GM23338 (cell line): Measurements from ENCODE around the gene C10orf71. TPM values are rescaled to one million over a fixed set of nuclear protein-coding genes. Genes with fewer than 3 reads are reported as not detected.

Experiments used
- ATAC-seq: fragments of 200-7000 bp; cut with Tn5 transposase; 3 replicates; pipeline ENCODE4 v1.9.1; 2020
- DNase-seq: peaks from one replicate; pipeline ENCODE4 v3.0.0-alpha.2; 2015; ENCODE audit warnings: low spot score
- H2AFZ ChIP-seq: fragments of 200-600 bp; sonication (generic); 2 replicates; pipeline ENCODE4 v1.8.0; 2016; ENCODE audit warnings: antibody characterized with exemption, mild to moderate bottlenecking, moderate library complexity
- H3F3A ChIP-seq: fragments of 200-600 bp; sonication (generic); replicated peaks from 2 replicates; pipeline ENCODE4 v1.8.0; 2017; ENCODE audit warnings: antibody characterized with exemption, mixed run types, low read depth
- H3K27ac ChIP-seq: fragments of 200-600 bp; sonication (generic); 2 replicates; pipeline ENCODE4 v1.6.1; 2016; ENCODE audit warnings: low read depth
- H3K27me3 ChIP-seq: fragments of 200-600 bp; sonication (generic); 2 replicates; pipeline ENCODE4 v1.8.0; 2016; ENCODE audit warnings: mild to moderate bottlenecking, mixed run types, moderate library complexity; ENCODE audit not compliant: insufficient read depth
- H3K36me3 ChIP-seq: fragments of 200-600 bp; sonication (generic); 2 replicates; pipeline ENCODE4 v1.8.0; 2016; ENCODE audit warnings: mild to moderate bottlenecking; ENCODE audit not compliant: insufficient read depth
- H3K4me1 ChIP-seq: fragments of 200-600 bp; sonication (generic); 2 replicates; pipeline ENCODE4 v1.8.0; 2016; ENCODE audit warnings: mild to moderate bottlenecking, moderate library complexity; ENCODE audit not compliant: insufficient read depth
- H3K4me2 ChIP-seq: fragments of 200-600 bp; sonication (generic); 2 replicates; pipeline ENCODE4 v1.7.1; 2017; ENCODE audit warnings: mixed run types
- H3K4me3 ChIP-seq: fragments of 200-600 bp; sonication (generic); 2 replicates; pipeline ENCODE4 v1.6.1; 2016; ENCODE audit warnings: mixed run types
- H3K79me2 ChIP-seq: fragments of 200-600 bp; sonication (generic); replicated peaks from 2 replicates; pipeline ENCODE4 v1.8.0; 2017; ENCODE audit warnings: mild to moderate bottlenecking; ENCODE audit not compliant: insufficient read depth
- H3K9me2 ChIP-seq: fragments of 200-600 bp; sonication (generic); 2 replicates; pipeline ENCODE4 v1.8.0; 2017; ENCODE audit not compliant: insufficient read depth
- H4K20me1 ChIP-seq: fragments of 200-600 bp; sonication (generic); replicated peaks from 2 replicates; pipeline ENCODE4 v1.8.0; 2017; ENCODE audit warnings: mild to moderate bottlenecking; ENCODE audit not compliant: insufficient read depth
- H3K27ac Mint-ChIP-seq: 2 replicates; pipeline ENCODE4 v1.8.0; 2020; ENCODE audit warnings: inconsistent platforms, mild to moderate bottlenecking, moderate library complexity, mixed read lengths
- H3K27me3 Mint-ChIP-seq: 3 replicates; pipeline ENCODE4 v1.8.0; 2022; ENCODE audit warnings: low read depth, mild to moderate bottlenecking, moderate library complexity, mixed read lengths, inconsistent platforms; ENCODE audit not compliant: insufficient read depth, poor library complexity
- H3K36me3 Mint-ChIP-seq: 3 replicates; pipeline ENCODE4 v1.8.0; 2021; ENCODE audit warnings: low read depth, mild to moderate bottlenecking, inconsistent platforms, moderate library complexity, mixed read lengths
- H3K4me1 Mint-ChIP-seq: 3 replicates; pipeline ENCODE4 v1.8.0; 2020; ENCODE audit warnings: mild to moderate bottlenecking, inconsistent platforms, mixed read lengths
- H3K4me3 Mint-ChIP-seq: 3 replicates; pipeline ENCODE4 v1.8.0; 2021; ENCODE audit warnings: moderate library complexity, mild to moderate bottlenecking, inconsistent platforms, mixed read lengths
- H3K9me3 Mint-ChIP-seq: 3 replicates; pipeline ENCODE4 v1.8.0; 2020; ENCODE audit warnings: moderate library complexity, mild to moderate bottlenecking, inconsistent platforms, mixed read lengths
- CREB1 ChIP-seq: fragments of 250-450 bp; sonication (Bioruptor Pico); IDR thresholded peaks from 2 replicates; pipeline ENCODE4 v1.5.0; 2020; ENCODE audit warnings: low read depth, mild to moderate bottlenecking, moderate library complexity
- EZH2phosphoT487 ChIP-seq: fragments of 200-600 bp; sonication (generic); IDR thresholded peaks from one replicate; pipeline ENCODE4 v1.8.1; 2018; ENCODE audit warnings: antibody characterized with exemption; ENCODE audit not compliant: unreplicated experiment
- JUNB ChIP-seq: IDR thresholded peaks from one replicate; pipeline ENCODE4 v1.6.1; 2016; ENCODE audit warnings: antibody characterized with exemption; ENCODE audit not compliant: unreplicated experiment
- NANOG ChIP-seq: IDR thresholded peaks from 2 replicates; pipeline ENCODE4 v1.6.1; 2016; ENCODE audit warnings: antibody characterized with exemption, borderline replicate concordance
- POLR2AphosphoS5 ChIP-seq: IDR thresholded peaks from 2 replicates; pipeline ENCODE4 v1.6.1; 2016; ENCODE audit warnings: antibody characterized with exemption, low read depth
- STAT1 ChIP-seq: IDR thresholded peaks from one replicate; pipeline ENCODE4 v1.6.1; 2016; ENCODE audit warnings: antibody characterized with exemption; ENCODE audit not compliant: unreplicated experiment
- ZNF114 ChIP-seq: fragments of 250-450 bp; sonication (Bioruptor Pico); IDR thresholded peaks from 2 replicates; pipeline ENCODE4 v1.5.0; 2020; ENCODE audit warnings: mild to moderate bottlenecking, moderate library complexity
- ZNF331 ChIP-seq: fragments of 250-450 bp; sonication (Bioruptor Pico); IDR thresholded peaks from 2 replicates; pipeline ENCODE4 v1.5.0; 2020; ENCODE audit warnings: low read depth, mild to moderate bottlenecking, moderate library complexity
- long read RNA-seq: library from polyadenylated mRNA; unstranded; transcript quantifications from one replicate; pipeline ENCODE4 v2.0.0, GENCODE V29; 2020; ENCODE audit not compliant: unreplicated experiment
- polyA plus RNA-seq: library from polyadenylated mRNA; unstranded; fragments of >200 nt; fragmentation: Nextera tagmentation; extraction: Ambion mirVana; gene quantifications from 2 replicates; pipeline ENCODE4 v1.2.1, GENCODE V29; 2016
- total RNA-seq: library from RNA; depleted of rRNA; stranded (reverse); fragments of >200 nt; shearing (Covaris generic); gene quantifications from 2 replicates; pipeline ENCODE4 v1.2.3, GENCODE V29; 2014; rRNA removed
- TF ChIP-seq, protein P1 (sequence below), 2 experiments: fragments of 200-600 bp in 1 of 2; sonication (generic) in 1 of 2; conservative IDR thresholded peaks; 2 replicates each; pipeline versions ENCODE4 v1.5.1 to v1.6.1; 2016 to 2017; ENCODE audit warnings: antibody characterized with exemption in 2 of 2, low read depth in 2 of 2, mild to moderate bottlenecking in 2 of 2, moderate library complexity in 1 of 2
- TF ChIP-seq, protein P2 (sequence below): IDR thresholded peaks from one replicate; pipeline ENCODE4 v1.6.1; 2018; ENCODE audit warnings: antibody characterized with exemption; ENCODE audit not compliant: unreplicated experiment
- TF ChIP-seq, protein P3 (sequence below): IDR thresholded peaks from 2 replicates; pipeline ENCODE4 v1.6.1; 2016; ENCODE audit warnings: antibody characterized with exemption

The C10orf71 gene, protein sequence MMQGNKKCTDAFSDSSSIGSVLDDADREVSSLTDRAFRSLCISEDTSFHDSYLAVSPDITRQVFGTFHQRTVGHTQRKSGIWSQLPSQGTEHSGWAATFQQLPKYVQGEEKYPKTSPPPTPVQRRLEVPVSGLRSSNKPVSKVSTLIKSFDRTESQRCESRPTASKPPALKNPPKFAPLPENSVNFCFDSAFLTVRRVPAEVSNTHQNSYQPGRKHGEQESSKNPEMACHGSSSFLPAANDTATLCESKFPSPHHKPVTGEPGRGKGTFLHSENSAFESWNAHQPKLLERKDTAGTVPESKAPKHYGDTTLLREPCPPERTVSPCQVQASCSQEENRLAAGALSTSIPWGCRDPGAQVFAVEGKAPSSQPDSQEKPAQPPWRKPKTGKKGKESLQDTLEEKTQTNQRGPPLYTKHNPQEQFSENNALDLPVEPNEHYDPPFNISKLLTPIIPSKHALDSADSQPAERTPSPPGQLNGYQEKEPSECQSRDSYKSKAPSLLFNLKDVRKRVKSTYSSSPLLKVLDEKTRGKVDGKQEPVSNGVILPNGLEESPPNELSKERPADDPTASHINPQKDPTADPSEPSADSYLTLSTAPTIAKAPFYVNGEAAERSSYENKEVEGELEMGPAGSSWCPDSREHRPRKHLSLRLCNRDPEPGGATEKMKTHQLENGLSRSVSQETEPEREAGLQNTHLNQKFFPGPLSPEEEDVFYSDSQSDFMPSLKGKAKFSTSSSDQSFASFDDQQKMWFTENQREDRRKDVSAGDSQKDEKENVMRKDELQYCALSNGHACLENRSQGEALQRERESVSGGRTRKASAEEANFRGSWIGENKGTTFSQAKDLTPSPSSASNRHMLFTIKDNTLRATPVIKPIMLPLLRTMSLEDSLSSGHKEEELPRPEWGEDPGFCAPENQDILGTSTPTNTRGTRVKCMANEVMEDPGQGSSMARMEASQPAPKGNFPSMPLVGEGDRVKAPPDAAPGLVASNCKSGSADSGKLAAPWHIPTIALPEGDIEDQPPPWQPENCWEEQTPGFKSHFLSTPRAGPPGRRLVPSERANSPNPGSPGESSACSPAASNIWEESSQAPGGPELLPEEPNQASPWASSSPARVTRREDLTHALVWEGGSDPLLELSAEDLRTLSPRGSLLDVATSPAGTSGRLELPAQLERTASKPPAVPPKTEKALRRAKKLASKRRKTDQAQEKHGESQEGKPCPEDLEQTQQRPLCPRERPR (N-terminal part only)
- not detected in 2 replicates for total RNA-seq
- polyA plus RNA-seq, result not detected in 2 replicates
- long read RNA-seq, result 0 reads

DNA sequence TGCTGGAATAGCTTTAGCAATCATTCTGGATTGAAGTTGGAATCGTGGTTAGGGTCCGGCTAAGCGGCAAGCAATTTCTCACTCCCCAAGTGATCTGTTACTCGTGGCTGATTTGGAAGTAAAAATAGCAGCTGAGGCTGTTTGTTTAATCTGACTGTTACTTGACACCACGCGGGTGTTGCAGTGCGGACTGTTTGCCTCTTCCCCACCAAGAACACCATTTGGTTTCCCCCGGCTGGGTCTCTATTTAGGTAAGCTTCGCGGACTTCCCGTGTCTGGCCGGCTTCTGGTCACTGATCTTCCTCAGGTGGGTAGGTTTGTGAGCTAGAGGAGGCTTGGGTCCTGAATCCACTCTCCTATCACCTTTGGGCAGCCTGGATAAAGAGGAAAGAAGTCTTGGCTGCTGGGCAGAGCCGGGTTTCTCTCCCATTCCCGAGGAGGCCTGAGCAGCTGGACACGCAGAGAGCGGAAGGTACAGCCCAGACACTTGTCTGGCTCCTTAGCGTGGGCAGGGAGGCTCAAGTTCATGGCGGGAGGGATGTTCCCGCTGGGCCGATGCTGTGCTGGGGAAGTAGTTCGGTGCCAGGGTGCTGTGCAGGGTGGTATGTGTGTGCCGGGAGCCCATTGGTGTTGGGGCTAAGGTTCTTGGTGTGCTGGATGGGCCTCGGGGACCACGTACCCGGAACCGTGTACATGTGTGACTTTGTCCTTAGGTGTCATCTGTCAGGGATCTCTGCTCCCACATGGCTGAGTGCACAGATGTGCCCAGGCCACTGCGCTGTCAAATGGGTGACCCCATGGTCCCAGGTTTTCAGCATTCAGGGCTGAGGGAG lies at the start of gene C10orf71:
Gene C10orf71, plus strand, starts transcription at position 188 of the 833 bp plus-strand sequence. CDS start 23,376 bp downstream, outside the sequence.
- H3K4me3 Mint-ChIP-seq, result no peak within 1 kb of the TSS
- peak within 1 kb of the TSS; percentile 49; the same call in 1 of the 2 replicates for H2AFZ ChIP-seq
- peak; percentile 25 for ATAC-seq
- no peak for TF ChIP-seq ZNF114
- TF ChIP-seq, protein P1, sequence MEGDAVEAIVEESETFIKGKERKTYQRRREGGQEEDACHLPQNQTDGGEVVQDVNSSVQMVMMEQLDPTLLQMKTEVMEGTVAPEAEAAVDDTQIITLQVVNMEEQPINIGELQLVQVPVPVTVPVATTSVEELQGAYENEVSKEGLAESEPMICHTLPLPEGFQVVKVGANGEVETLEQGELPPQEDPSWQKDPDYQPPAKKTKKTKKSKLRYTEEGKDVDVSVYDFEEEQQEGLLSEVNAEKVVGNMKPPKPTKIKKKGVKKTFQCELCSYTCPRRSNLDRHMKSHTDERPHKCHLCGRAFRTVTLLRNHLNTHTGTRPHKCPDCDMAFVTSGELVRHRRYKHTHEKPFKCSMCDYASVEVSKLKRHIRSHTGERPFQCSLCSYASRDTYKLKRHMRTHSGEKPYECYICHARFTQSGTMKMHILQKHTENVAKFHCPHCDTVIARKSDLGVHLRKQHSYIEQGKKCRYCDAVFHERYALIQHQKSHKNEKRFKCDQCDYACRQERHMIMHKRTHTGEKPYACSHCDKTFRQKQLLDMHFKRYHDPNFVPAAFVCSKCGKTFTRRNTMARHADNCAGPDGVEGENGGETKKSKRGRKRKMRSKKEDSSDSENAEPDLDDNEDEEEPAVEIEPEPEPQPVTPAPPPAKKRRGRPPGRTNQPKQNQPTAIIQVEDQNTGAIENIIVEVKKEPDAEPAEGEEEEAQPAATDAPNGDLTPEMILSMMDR (conservative IDR thresholded peaks at IDR 0.05; ENCODE audit: low read depth in 2 of 2), result no peak
- no peak for TF ChIP-seq EZH2phosphoT487
- TF ChIP-seq POLR2AphosphoS5, result no peak
- TF ChIP-seq ZNF331 (CRISPR knock-in tag), result no peak
- TF ChIP-seq, protein P2, sequence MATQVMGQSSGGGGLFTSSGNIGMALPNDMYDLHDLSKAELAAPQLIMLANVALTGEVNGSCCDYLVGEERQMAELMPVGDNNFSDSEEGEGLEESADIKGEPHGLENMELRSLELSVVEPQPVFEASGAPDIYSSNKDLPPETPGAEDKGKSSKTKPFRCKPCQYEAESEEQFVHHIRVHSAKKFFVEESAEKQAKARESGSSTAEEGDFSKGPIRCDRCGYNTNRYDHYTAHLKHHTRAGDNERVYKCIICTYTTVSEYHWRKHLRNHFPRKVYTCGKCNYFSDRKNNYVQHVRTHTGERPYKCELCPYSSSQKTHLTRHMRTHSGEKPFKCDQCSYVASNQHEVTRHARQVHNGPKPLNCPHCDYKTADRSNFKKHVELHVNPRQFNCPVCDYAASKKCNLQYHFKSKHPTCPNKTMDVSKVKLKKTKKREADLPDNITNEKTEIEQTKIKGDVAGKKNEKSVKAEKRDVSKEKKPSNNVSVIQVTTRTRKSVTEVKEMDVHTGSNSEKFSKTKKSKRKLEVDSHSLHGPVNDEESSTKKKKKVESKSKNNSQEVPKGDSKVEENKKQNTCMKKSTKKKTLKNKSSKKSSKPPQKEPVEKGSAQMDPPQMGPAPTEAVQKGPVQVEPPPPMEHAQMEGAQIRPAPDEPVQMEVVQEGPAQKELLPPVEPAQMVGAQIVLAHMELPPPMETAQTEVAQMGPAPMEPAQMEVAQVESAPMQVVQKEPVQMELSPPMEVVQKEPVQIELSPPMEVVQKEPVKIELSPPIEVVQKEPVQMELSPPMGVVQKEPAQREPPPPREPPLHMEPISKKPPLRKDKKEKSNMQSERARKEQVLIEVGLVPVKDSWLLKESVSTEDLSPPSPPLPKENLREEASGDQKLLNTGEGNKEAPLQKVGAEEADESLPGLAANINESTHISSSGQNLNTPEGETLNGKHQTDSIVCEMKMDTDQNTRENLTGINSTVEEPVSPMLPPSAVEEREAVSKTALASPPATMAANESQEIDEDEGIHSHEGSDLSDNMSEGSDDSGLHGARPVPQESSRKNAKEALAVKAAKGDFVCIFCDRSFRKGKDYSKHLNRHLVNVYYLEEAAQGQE, result no peak
- TF ChIP-seq CREB1, result no peak
- TF ChIP-seq, protein P3, sequence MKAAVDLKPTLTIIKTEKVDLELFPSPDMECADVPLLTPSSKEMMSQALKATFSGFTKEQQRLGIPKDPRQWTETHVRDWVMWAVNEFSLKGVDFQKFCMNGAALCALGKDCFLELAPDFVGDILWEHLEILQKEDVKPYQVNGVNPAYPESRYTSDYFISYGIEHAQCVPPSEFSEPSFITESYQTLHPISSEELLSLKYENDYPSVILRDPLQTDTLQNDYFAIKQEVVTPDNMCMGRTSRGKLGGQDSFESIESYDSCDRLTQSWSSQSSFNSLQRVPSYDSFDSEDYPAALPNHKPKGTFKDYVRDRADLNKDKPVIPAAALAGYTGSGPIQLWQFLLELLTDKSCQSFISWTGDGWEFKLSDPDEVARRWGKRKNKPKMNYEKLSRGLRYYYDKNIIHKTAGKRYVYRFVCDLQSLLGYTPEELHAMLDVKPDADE, result no peak
- TF ChIP-seq JUNB, result no peak
- TF ChIP-seq NANOG, result no peak
- no peak for TF ChIP-seq STAT1

More for the DNA sequence above, at the start of gene C10orf71:
- peaks cover 23% of the 10 kb centered on the region for H3K4me1 Mint-ChIP-seq
- peaks cover 6% of the 10 kb centered on the region for H3K27me3 Mint-ChIP-seq
- no peak within 1 kb of the TSS for H3K27ac Mint-ChIP-seq
- no peaks in the 10 kb centered on the region for H3K79me2 ChIP-seq
- no peak within 1 kb of the TSS for H3K4me3 ChIP-seq
- no peak within 1 kb of the TSS for H3K4me2 ChIP-seq
- H3K36me3 Mint-ChIP-seq, result no peaks in the 10 kb centered on the region
- no peaks in the 10 kb centered on the region for H3K27me3 ChIP-seq
- H3K36me3 ChIP-seq, result no peaks in the 10 kb centered on the region
- peak; percentile 27 for DNase-seq
- H3K9me2 ChIP-seq, result no peaks in the 10 kb centered on the region
- no peaks in the 10 kb centered on the region for H3K4me1 ChIP-seq
- no peaks in the 10 kb centered on the region for H3F3A ChIP-seq
- H3K9me3 Mint-ChIP-seq, result no peaks in the 10 kb centered on the region
- H3K27ac ChIP-seq, result no peak within 1 kb of the TSS
- no peaks in the 10 kb centered on the region for H4K20me1 ChIP-seq
